ENCODE data around the gene DTNB. TPM values are rescaled to one million over a fixed set of nuclear protein-coding genes. Genes with fewer than 3 reads are reported as not detected.

The DTNB gene
- total and polyA plus RNA-seq, 10 of the 15 experiments (the other 5 are each of a cell fraction or from before 2014, with no cell fraction given), result 4.5 to 30.6 (median 11.9) TPM

- H3K4me1 ChIP-seq (ENCODE audit: control insufficient read depth, insufficient read depth, low read length), result peaks cover 6% of the 10 kb centered on the region; the same call in 1 of the 2 replicates
- no peak overlapping the region for H3K27ac ChIP-seq (ENCODE audit: control insufficient read depth, insufficient read depth)
- CTCF ChIA-PET, result interaction anchor here (0.8 to 4.1 kb wide), 13 partner anchors 29 to 329 kb away, joined by 3 to 28 read pairs (median 4); partner anchors contain the start of gene DNMT3A
- in situ Hi-C loops (cut with MboI) (no loop called here), intact Hi-C loops (cut with micrococcal nuclease; ENCODE audit: unreplicated experiment) (loop anchor here (5.0 kb wide), 1 partner anchor 33 kb away; no protein-coding TSS in a partner anchor)
- H4K20me1 ChIP-seq (ENCODE audit: control insufficient read depth, insufficient read depth), result no peaks in the 10 kb centered on the region
- RAD21 ChIA-PET (ENCODE audit: unreplicated experiment), result interaction anchor here (0.5 to 4.7 kb wide), 12 partner anchors 31 to 220 kb away, joined by 3 to 35 read pairs (median 4); no protein-coding TSS in a partner anchor
- no peak overlapping the region for H3K4me2 ChIP-seq (ENCODE audit: control insufficient read depth, insufficient read depth)
- no peak overlapping the region for H3K9ac ChIP-seq (ENCODE audit: control insufficient read depth, insufficient read depth, low read length)
- FAIRE-seq, result no peak
- peak overlapping the region; percentile 56 for H2AFZ ChIP-seq (ENCODE audit: control insufficient read depth, low read depth, low read length)
- H3K36me3 ChIP-seq (ENCODE audit: control insufficient read depth in 2 of 2, insufficient read depth in 2 of 2, low read length in 1 of 2), result no peaks in the 10 kb centered on the region
- H3K79me2 ChIP-seq (ENCODE audit: control insufficient read depth, insufficient read depth, low read length), result no peaks in the 10 kb centered on the region
- no peak overlapping the region for H3K4me3 ChIP-seq
- H3K9me3 ChIP-seq (replicated peaks; ENCODE audit: control insufficient read depth, insufficient read depth, low read length), result no peaks in the 10 kb centered on the region; the same call in 2 of the 3 replicates
- DNase-seq (ENCODE audit: low read depth, low spot score), result no peak
- H3K27me3 ChIP-seq (replicated peaks in 1 of 2; ENCODE audit: control insufficient read depth in 2 of 2, insufficient read depth in 2 of 2, low read length in 1 of 2), result no peaks in the 10 kb centered on the region
- SMC1A ChIA-PET (ENCODE audit: uncharacterized antibody, unreplicated experiment), result interaction anchor here (0.7 to 4.6 kb wide), 16 partner anchors 13 to 358 kb away, joined by 3 to 33 read pairs (median 4); no protein-coding TSS in a partner anchor
- 2% methylated on average over 5 of the region's 5 CpGs for WGBS (ENCODE audit: insufficient coverage, insufficient replicate concordance, low lambda C conversion rate, missing lambda C conversion rate)
- POLR2A ChIA-PET, result interaction anchor here (0.6 to 2.0 kb wide), 12 partner anchors 36 to 292 kb away, joined by 3 to 10 read pairs (median 4); no protein-coding TSS in a partner anchor
- BruUV-seq (replicated peaks), result no TSS peak
- peak; percentile 81 for ATAC-seq
- TF ChIP-seq IRF4 (IDR thresholded peaks at IDR 0.05; ENCODE audit: low read depth, low read length) (peak; percentile 59; the same call in 1 of the 2 replicates), PAX5 (IDR thresholded peaks at IDR 0.05; ENCODE audit: borderline replicate concordance, low read depth, low read length) (no peak), FOXM1 (IDR thresholded peaks at IDR 0.05; ENCODE audit: low read depth, low read length) (peak; percentile 51; the same call in 1 of the 2 replicates), TAF1 (IDR thresholded peaks at IDR 0.05; ENCODE audit: borderline replicate concordance, low read depth, low read length) (no peak), RFX5 (IDR thresholded peaks at IDR 0.05; ENCODE audit: low read depth, low read length) (no peak), KLF5 (IDR thresholded peaks at IDR 0.05; ENCODE audit: partially characterized antibody) (no peak), IKZF1 (conservative IDR thresholded peaks at IDR 0.05) (0 out of 2 replicates have a peak, but pooled peaks have one; percentile 20), JUND (IDR thresholded peaks at IDR 0.05; ENCODE audit: low read depth, low read length) (no peak), TCF3 (IDR thresholded peaks at IDR 0.05; ENCODE audit: borderline replicate concordance, insufficient read depth, low read depth, low read length) (0 out of 2 replicates have a peak, but pooled peaks have one; percentile 37), MTA2 (IDR thresholded peaks at IDR 0.05; ENCODE audit: low read depth) (peak; percentile 22; the same call in 1 of the 2 replicates), ESRRA (IDR thresholded peaks at IDR 0.05; ENCODE audit: low read length) (no peak), JUNB (IDR thresholded peaks at IDR 0.05) (peak; percentile 69; the same call in 1 of the 2 replicates), PBX3 (IDR thresholded peaks at IDR 0.05; ENCODE audit: insufficient replicate concordance, low read depth, low read length) (no peak), NFIC (IDR thresholded peaks at IDR 0.05; ENCODE audit: low read depth, low read length) (peak; percentile 53; the same call in 1 of the 2 replicates), STAT1 (conservative IDR thresholded peaks at IDR 0.05) (no peak), SMARCA5 (IDR thresholded peaks at IDR 0.05) (no peak), NFYB (IDR thresholded peaks at IDR 0.05; ENCODE audit: insufficient read depth, low read depth, low read length) (no peak), GABPA (IDR thresholded peaks at IDR 0.05; ENCODE audit: low read depth) (no peak), TBL1XR1 (IDR thresholded peaks at IDR 0.05; ENCODE audit: low read depth, low read length) (no peak), RUNX3 (IDR thresholded peaks at IDR 0.05; ENCODE audit: low read length) (peak; percentile 61), SIX5 (IDR thresholded peaks at IDR 0.05; ENCODE audit: low read depth, low read length, severe bottlenecking) (no peak)
- TF ChIP-seq, protein P1, sequence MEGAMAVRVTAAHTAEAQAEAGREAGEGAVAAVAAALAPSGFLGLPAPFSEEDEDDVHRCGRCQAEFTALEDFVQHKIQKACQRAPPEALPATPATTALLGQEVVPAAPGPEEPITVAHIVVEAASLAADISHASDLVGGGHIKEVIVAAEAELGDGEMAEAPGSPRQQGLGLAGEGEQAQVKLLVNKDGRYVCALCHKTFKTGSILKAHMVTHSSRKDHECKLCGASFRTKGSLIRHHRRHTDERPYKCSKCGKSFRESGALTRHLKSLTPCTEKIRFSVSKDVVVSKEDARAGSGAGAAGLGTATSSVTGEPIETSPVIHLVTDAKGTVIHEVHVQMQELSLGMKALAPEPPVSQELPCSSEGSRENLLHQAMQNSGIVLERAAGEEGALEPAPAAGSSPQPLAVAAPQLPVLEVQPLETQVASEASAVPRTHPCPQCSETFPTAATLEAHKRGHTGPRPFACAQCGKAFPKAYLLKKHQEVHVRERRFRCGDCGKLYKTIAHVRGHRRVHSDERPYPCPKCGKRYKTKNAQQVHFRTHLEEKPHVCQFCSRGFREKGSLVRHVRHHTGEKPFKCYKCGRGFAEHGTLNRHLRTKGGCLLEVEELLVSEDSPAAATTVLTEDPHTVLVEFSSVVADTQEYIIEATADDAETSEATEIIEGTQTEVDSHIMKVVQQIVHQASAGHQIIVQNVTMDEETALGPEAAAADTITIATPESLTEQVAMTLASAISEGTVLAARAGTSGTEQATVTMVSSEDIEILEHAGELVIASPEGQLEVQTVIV (IDR thresholded peaks at IDR 0.05; ENCODE audit: borderline replicate concordance, partially characterized antibody), result no peak
Measured at GRCh38 chr2:25524507-25524906, 148.9 kb downstream of the DTNB start.

All from GM12878 (cell line).